HG03520 (cell line): ENCODE measurements around the gene RNF34.
A peak's percentile ranks its signal among the peaks of the same experiment; 100 is the strongest.

Experiments
- ATAC-seq: cut with Tn5 transposase; IDR thresholded peaks from one replicate; pipeline ENCODE4 v1.9.1; 2021; ENCODE audit warnings: mild to moderate bottlenecking, moderate library complexity; ENCODE audit not compliant: unreplicated experiment

Gene RNF34

DNA sequence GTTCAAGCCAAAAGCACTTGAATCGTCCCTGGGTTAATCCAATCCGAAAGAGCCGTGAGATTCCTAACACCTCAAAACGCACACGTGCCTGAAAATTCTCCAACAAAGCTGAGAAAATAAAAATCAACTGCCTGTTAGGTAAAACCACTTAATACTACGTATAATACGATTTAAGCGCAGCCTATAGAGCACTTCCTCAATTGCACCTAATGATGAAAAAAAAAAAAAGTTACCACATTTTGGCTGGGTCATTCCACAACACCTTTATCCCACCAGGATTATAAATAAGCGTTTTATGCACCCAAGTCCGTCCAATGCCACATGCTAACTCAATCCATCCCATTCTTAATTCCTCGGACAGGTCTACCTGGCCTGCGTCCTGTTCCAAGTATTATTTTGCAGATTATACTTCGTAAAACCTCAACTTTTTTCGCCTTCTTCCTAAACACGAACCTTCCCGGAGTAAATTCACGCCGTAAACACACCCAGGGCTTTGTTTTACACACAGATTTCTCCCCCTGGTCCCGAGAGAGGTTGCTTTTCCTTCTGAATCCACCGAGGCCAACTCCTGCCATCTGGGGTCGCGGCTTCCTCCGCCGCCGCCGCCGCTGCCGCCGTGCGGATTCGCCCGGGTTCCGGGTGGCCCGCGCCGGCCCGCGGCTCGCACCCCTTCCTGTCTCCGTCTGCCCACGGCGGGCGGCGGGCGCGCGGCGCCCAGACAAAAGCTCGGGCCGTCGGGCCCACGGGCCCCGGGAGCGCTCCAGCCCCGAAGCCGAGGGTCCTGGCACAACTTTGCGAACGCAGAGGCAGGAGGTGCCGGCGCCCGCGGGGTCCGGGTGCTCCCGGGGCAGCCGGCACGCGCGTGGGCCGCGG lies 66.2 kb downstream of the RNF34 start:
- peak; percentile 6 for ATAC-seq

- ATAC-seq, result peak; percentile 76
Observed at GRCh38 chr12:121466794-121467637, 67.1 kb downstream of the RNF34 start.

- peak; percentile 6 for ATAC-seq
Observed at GRCh38 chr12:121467638-121468498, 68.0 kb downstream of the RNF34 start.

DNA sequence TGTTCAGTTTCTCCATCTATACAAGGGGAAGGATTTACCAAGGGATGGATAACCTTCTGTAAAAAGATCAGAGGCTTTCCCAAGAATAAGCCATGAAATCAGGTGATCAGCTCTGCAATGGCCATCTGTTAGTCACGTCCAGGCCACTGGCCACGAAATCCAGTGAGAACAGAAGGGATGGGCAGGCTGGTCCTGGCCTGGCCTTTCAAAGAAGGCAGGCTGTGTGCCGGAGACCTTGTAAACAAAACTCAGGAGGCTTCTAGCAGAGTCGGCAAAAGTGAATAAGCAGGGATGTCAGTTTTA lies 68.5 kb downstream of the RNF34 start:
- no peak for ATAC-seq

DNA sequence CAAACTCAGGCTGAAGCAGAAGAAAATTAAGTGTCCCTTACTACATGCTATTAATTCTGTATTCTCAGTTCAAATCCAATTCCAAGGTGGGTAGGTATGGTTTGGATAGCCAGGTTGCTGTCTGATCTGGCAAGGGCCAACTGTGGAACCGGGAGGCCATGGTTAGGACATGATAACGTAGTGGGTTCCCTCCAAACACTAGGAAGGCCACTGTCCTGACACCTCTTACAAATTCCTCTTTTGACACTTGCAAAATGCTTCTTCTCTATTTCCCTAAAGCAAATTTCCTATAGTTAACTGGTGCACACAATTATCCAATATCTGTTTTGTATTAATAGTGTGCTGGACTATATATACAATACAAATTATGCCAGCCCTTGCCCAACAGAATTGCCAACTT lies 70.8 kb downstream of the RNF34 start:
- no peak for ATAC-seq

GRCh38 chr12:121472150-121472905 lies 72.4 kb downstream of the RNF34 start:
- no peak for ATAC-seq
